AG10803 (cell line): Measurements from ENCODE around the gene LRIT2.
A peak's percentile ranks its signal among the peaks of the same experiment; 100 is the strongest.

ENCODE experiments used
- DNase-seq: peaks from one replicate; pipeline ENCODE4 v3.0.0; 2010; ENCODE audit warnings: low read depth
- H3K4me3 ChIP-seq: 2 replicates; pipeline ENCODE4 v1.5.1; 2011; ENCODE audit warnings: mild to moderate bottlenecking, low read length, control low read depth
- CTCF ChIP-seq: conservative IDR thresholded peaks from 2 replicates; pipeline ENCODE4 v1.5.1; 2011; ENCODE audit warnings: mild to moderate bottlenecking, low read length, control low read depth, inconsistent platforms

Gene LRIT2

GRCh38 chr10:84232376-84232775 lies 7.0 kb upstream of the LRIT2 start:
- DNase-seq: no peak
- H3K4me3 ChIP-seq: no peak overlapping the region
- TF ChIP-seq CTCF: no peak

GRCh38 chr10:84230359-84230758 lies 5.0 kb upstream of the LRIT2 start:
- no peak overlapping the region for H3K4me3 ChIP-seq
- peak; percentile 6 for DNase-seq
- TF ChIP-seq CTCF: no peak

- TF ChIP-seq CTCF: no peak
- no peak for DNase-seq
- no peak overlapping the region for H3K4me3 ChIP-seq
Measured at GRCh38 chr10:84227810-84228209, 2.5 kb upstream of the LRIT2 start.

- no peak for TF ChIP-seq CTCF
- no peak for DNase-seq
- H3K4me3 ChIP-seq: no peak overlapping the region
Measured at GRCh38 chr10:84226616-84227015, 1.3 kb upstream of the LRIT2 start.

GRCh38 chr10:84224411-84225028 lies 824 bp downstream of the LRIT2 start:
- TF ChIP-seq CTCF: no peak
- no peak for DNase-seq

GRCh38 chr10:84221916-84222315 lies 3.4 kb downstream of the LRIT2 start:
- no peak for TF ChIP-seq CTCF
- DNase-seq: no peak
- no peak overlapping the region for H3K4me3 ChIP-seq

More at GRCh38 chr10:84224411-84225028, 824 bp downstream of the LRIT2 start:
- H3K4me3 ChIP-seq: no peak overlapping the region

GRCh38 chr10:84217746-84218145 lies 7.6 kb downstream of the LRIT2 start:
- no peak overlapping the region for H3K4me3 ChIP-seq
- no peak for DNase-seq
- TF ChIP-seq CTCF: no peak
